Fibroblast of skin of right biceps (primary cell): Measurements from ENCODE around the gene RNF19B.
"Not testable (repeated sequence)": the region's sequence is repeated elsewhere in the genome, so short reads cannot be mapped to it uniquely, and the experiment has no call there.

Experiments
- DNase-seq: peaks from one replicate; pipeline ENCODE4 v3.0.0-alpha.2; 2013

Gene RNF19B

GRCh38 chr1:32991819-32992488, 27.3 kb upstream of the RNF19B start:
- no peak for DNase-seq

- DNase-seq, result peak; percentile 14
These were observed 26.8 kb upstream of the RNF19B start for GRCh38 chr1:32991386-32991785.

- DNase-seq, result no peak
These were observed 26.3 kb upstream of the RNF19B start for GRCh38 chr1:32990887-32991286.

- DNase-seq, result peak; percentile 92
These were observed 24.8 kb upstream of the RNF19B start for GRCh38 chr1:32989160-32990050.

GRCh38 chr1:32988665-32989064, 24.1 kb upstream of the RNF19B start:
- DNase-seq, result peak; percentile 74

GRCh38 chr1:32985226-32985625, 20.6 kb upstream of the RNF19B start:
- DNase-seq, result no peak

- DNase-seq, result peak; percentile 50
These were observed 20.0 kb upstream of the RNF19B start for GRCh38 chr1:32984455-32985171.

- DNase-seq, result no peak
These were observed 19.5 kb upstream of the RNF19B start for GRCh38 chr1:32984090-32984454.

GRCh38 chr1:32983020-32983419, 18.4 kb upstream of the RNF19B start:
- no peak for DNase-seq

GRCh38 chr1:32981003-32981901, 16.6 kb upstream of the RNF19B start:
- DNase-seq, result peak; percentile 83

GRCh38 chr1:32980080-32980479, 15.5 kb upstream of the RNF19B start:
- DNase-seq, result no peak

GRCh38 chr1:32978854-32979253, 14.2 kb upstream of the RNF19B start:
- no peak for DNase-seq

GRCh38 chr1:32977546-32978087, 13.0 kb upstream of the RNF19B start:
- no peak for DNase-seq

- DNase-seq, result not testable (repeated sequence)
These were observed 10.4 kb upstream of the RNF19B start for GRCh38 chr1:32975055-32975454.

- DNase-seq, result not testable (repeated sequence)
These were observed 8.8 kb upstream of the RNF19B start for GRCh38 chr1:32973458-32973857.

GRCh38 chr1:32972814-32973428, 8.3 kb upstream of the RNF19B start:
- DNase-seq, result peak; percentile 47

GRCh38 chr1:32971576-32971975, 7.0 kb upstream of the RNF19B start:
- no peak for DNase-seq

- DNase-seq, result no peak
These were observed 6.5 kb upstream of the RNF19B start for GRCh38 chr1:32971156-32971555.

- peak; percentile 70 for DNase-seq
These were observed 5.0 kb upstream of the RNF19B start for GRCh38 chr1:32969566-32969965.

GRCh38 chr1:32967888-32968568, 3.4 kb upstream of the RNF19B start:
- DNase-seq, result peak; percentile 65

GRCh38 chr1:32966900-32967299, 2.3 kb upstream of the RNF19B start:
- no peak for DNase-seq
